ENCODE results near the gene RPL39L. TPM values are rescaled to one million over a fixed set of nuclear protein-coding genes. Genes with fewer than 3 reads are reported as not detected.

The RPL39L gene
- total RNA-seq, 1 experiment from 2014 or later: 27.2 TPM

DNA sequence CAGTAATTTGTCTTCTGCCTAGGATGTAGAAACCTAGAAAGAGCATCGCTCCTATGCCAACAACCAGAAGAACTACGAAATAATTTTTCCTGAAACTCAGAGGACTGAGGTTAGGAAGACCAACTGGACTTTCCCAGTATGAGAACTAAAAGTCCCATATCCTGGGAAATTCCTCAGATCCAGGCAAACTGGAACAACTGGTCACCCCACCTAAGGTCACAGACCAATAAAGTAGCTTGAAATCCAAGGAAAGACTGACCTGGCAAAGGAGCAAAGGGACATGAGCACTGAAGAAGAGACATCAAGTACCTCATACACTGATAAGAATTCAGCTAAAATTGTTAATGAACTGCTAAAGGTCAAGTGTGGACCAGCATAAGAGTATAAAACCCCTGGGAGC, 6.6 kb downstream of the RPL39L start:
- Mint-ChIP-seq H3K4me1 (ENCODE audit: low read depth, unreplicated experiment) (no peaks in the 10 kb centered on the region), H3K27ac (ENCODE audit: unreplicated experiment) (no peak overlapping the region), H3K4me3 (ENCODE audit: low read depth, unreplicated experiment) (no peak overlapping the region), H3K9me3 (ENCODE audit: low read depth, unreplicated experiment) (peaks cover 9% of the 10 kb centered on the region), H3K27me3 (ENCODE audit: unreplicated experiment) (no peaks in the 10 kb centered on the region), H3K36me3 (ENCODE audit: insufficient read depth, unreplicated experiment) (no peaks in the 10 kb centered on the region)
- no TSS peak for BruUV-seq (replicated peaks)
- CTCF ChIA-PET: no interaction called here
- no peak for DNase-seq
- TF ChIP-seq, protein P1, sequence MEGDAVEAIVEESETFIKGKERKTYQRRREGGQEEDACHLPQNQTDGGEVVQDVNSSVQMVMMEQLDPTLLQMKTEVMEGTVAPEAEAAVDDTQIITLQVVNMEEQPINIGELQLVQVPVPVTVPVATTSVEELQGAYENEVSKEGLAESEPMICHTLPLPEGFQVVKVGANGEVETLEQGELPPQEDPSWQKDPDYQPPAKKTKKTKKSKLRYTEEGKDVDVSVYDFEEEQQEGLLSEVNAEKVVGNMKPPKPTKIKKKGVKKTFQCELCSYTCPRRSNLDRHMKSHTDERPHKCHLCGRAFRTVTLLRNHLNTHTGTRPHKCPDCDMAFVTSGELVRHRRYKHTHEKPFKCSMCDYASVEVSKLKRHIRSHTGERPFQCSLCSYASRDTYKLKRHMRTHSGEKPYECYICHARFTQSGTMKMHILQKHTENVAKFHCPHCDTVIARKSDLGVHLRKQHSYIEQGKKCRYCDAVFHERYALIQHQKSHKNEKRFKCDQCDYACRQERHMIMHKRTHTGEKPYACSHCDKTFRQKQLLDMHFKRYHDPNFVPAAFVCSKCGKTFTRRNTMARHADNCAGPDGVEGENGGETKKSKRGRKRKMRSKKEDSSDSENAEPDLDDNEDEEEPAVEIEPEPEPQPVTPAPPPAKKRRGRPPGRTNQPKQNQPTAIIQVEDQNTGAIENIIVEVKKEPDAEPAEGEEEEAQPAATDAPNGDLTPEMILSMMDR (IDR thresholded peaks at IDR 0.05; ENCODE audit: unreplicated experiment): no peak
- intact Hi-C loops (cut with micrococcal nuclease; ENCODE audit: unreplicated experiment): no loop called here

DNA sequence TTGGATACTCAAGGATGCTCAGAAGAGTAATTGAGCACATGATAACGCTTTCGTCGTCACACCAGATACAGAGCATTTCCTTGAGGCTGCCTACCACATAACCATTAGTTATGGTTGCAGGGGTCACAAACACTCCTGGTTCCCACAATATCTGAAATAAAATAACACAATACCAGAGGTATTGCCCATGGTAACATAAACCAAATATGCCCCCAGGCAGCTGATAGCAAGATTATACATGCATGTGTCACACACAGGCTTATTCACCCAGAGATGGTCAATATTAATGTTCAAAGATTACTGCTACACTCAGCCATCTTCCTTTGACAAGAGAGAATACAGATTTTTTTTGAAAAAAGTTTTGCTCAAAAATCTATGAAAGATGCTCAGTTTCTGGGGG, 7.3 kb downstream of the RPL39L start:
- H3K27ac Mint-ChIP-seq (ENCODE audit: unreplicated experiment): no peak overlapping the region
- BruUV-seq (replicated peaks): no TSS peak
- H3K4me3 Mint-ChIP-seq (ENCODE audit: low read depth, unreplicated experiment): no peak overlapping the region
- CTCF ChIA-PET: no interaction called here
- H3K9me3 Mint-ChIP-seq (ENCODE audit: low read depth, unreplicated experiment): peaks cover 9% of the 10 kb centered on the region
- no peaks in the 10 kb centered on the region for H3K4me1 Mint-ChIP-seq (ENCODE audit: low read depth, unreplicated experiment)
- no peak for DNase-seq
- intact Hi-C loops (cut with micrococcal nuclease; ENCODE audit: unreplicated experiment): no loop called here
- H3K36me3 Mint-ChIP-seq (ENCODE audit: insufficient read depth, unreplicated experiment): no peaks in the 10 kb centered on the region
- H3K27me3 Mint-ChIP-seq (ENCODE audit: unreplicated experiment): no peaks in the 10 kb centered on the region
- TF ChIP-seq, protein P1 (IDR thresholded peaks at IDR 0.05; ENCODE audit: unreplicated experiment): no peak

DNA sequence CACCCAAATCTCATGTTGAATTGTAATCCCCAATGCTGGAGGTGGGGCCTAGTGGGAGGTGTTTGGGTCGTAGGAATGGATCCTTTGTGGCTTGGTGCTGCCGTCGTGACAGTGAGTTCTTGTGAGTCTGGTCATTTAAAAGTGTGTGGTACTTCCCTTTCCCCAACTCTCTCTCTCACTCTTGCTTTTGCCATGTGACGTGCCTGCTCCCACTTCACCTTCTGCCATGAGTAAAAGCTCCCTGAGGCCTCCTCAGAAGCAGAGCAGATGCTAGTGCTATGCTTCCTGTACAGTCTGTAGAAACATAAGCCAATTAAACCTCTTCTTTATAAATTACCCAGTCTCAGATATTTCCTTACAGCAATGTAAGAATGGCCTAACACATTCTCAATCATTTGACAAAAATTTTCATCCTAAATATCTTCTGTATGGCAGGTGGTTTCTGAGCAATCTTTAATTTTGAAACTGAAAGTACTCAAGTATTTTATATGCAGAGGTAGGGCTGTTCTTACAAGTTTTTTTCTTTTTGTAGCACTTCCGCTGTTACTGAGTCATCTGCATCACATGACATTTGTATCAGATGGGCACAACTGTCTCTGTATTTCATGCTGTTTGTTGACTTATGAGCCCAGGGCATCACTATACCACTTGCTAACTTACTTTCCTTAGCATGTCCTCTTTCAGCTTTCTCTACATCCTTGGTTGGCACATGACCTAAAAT, 8.8 kb downstream of the RPL39L start:
- TF ChIP-seq, protein P1 (IDR thresholded peaks at IDR 0.05; ENCODE audit: unreplicated experiment): no peak
- Mint-ChIP-seq H3K27ac (ENCODE audit: unreplicated experiment) (no peak overlapping the region), H3K4me3 (ENCODE audit: low read depth, unreplicated experiment) (no peak overlapping the region), H3K36me3 (ENCODE audit: insufficient read depth, unreplicated experiment) (no peaks in the 10 kb centered on the region), H3K4me1 (ENCODE audit: low read depth, unreplicated experiment) (no peaks in the 10 kb centered on the region), H3K27me3 (ENCODE audit: unreplicated experiment) (no peaks in the 10 kb centered on the region), H3K9me3 (ENCODE audit: low read depth, unreplicated experiment) (peaks cover 14% of the 10 kb centered on the region)
- no peak for DNase-seq
- CTCF ChIA-PET: interaction anchor here (0.6 to 1.1 kb wide), 3 partner anchors 8 to 281 kb away, joined by 3 to 6 read pairs (median 3); no protein-coding TSS in a partner anchor
- BruUV-seq (replicated peaks): no TSS peak
- intact Hi-C loops (cut with micrococcal nuclease; ENCODE audit: unreplicated experiment): no loop called here

DNA sequence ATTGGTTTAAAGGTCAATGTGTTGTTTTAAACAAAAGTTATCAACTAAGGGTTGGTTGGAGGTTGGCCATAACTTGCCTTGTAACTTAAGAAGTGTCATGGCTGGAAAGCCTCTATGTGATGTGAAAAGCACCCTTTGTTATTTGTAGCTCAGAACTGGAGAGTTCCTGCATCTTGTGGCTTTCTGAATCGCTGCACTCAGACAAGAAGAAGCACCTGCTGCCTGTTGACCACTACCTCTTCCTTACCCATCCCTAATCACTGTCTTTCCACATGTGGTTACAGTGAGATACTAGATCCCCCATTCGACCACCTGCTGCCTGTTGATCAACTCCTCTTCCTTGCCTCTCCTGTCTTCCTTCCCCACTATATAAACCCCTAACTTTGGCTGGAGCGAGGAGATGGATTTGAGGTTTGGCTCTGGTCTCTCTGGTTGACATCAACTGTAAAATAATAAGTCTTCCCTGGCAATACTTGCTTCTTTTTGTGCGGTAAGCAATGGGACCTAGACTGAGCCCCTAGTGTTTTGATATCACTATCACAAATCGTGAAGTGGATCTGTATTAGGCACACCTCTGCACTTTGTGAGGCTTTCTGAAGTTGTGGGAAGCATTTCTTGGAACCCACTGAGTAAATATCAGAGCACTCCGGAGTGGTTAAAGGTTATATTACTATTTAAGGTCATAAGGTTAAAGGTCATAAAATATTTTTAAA, 13.8 kb downstream of the RPL39L start:
- Mint-ChIP-seq H3K4me3 (ENCODE audit: low read depth, unreplicated experiment) (no peak overlapping the region), H3K36me3 (ENCODE audit: insufficient read depth, unreplicated experiment) (no peaks in the 10 kb centered on the region), H3K27ac (ENCODE audit: unreplicated experiment) (no peak overlapping the region), H3K4me1 (ENCODE audit: low read depth, unreplicated experiment) (no peaks in the 10 kb centered on the region), H3K27me3 (ENCODE audit: unreplicated experiment) (no peaks in the 10 kb centered on the region), H3K9me3 (ENCODE audit: low read depth, unreplicated experiment) (peaks cover 7% of the 10 kb centered on the region)
- no peak for DNase-seq
- no TSS peak for BruUV-seq (replicated peaks)
- intact Hi-C loops (cut with micrococcal nuclease; ENCODE audit: unreplicated experiment): no loop called here
- TF ChIP-seq, protein P1 (IDR thresholded peaks at IDR 0.05; ENCODE audit: unreplicated experiment): no peak
- CTCF ChIA-PET: interaction anchor here (0.7 to 1.5 kb wide), 2 partner anchors 12 to 40 kb away, joined by 4 read pairs; no protein-coding TSS in a partner anchor

All from Calu3 (cell line).